Activated T-helper 9 cell treated with anti-CD3 and anti-CD28 coated beads, Interleukin-2, amount 50 U/mL, for 16 hours (primary cell): ENCODE measurements around the gene SYT5.
"Not testable (repeated sequence)": the region's sequence is repeated elsewhere in the genome, so short reads cannot be mapped to it uniquely, and the experiment has no call there.

Experiments used
- DNase-seq: peaks from one replicate; pipeline ENCODE4 v3.0.0-alpha.2; 2020; ENCODE audit warnings: low read depth

Gene SYT5

DNA sequence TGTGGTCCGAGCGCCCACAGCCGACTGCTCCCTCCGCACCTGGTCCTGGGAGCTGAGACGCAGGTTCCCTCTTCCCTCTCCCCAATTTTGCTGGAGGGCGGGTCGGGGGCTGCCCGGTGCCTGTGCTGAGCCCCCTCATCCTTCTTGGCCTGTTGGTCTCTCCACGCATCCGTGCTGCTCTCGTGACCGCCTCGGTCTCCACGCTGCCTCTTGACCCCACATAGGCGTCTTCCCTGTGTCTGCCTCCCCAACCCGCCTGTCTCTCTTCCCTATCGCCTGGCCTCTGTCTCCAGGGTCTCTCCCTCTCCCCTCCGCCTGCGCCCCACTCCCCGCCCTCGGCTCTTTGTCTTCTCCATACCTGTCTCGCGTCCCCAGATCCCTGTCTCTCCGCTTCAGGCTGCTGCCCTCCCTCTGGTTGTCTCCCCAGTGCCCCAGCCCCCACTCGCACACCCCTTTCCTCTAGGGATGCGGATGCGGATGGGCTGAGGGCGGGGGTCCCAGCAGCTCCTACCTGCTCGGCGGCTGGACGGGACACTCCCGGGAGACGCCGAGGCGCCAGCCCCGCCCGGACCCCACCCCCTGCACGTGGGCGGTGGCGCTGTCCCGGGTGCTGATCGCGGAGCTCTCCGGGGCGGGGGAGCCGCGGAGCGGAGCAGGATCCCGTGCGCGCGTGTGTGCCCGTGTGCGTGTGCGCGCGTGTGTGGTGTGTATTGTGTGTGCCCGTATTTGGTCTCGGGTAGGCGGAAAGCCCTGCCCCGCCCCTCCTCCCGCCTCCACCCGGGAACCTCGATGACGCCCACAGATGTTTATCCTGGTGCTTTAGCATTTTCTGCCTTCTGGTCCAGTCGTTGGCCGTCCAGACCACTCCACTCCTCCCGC, at the start of gene SYT5:
SYT5 (minus strand) TSS at position 684 of the 879 bp plus-strand sequence. CDS start 1,248 bp downstream, outside the sequence.
- peak; percentile 45 for DNase-seq

- no peak for DNase-seq
Observed at GRCh38 chr19:55229789-55230182, 49.7 kb upstream of the SYT5 start.

GRCh38 chr19:55229145-55229788, 49.2 kb upstream of the SYT5 start:
- no peak for DNase-seq

DNA sequence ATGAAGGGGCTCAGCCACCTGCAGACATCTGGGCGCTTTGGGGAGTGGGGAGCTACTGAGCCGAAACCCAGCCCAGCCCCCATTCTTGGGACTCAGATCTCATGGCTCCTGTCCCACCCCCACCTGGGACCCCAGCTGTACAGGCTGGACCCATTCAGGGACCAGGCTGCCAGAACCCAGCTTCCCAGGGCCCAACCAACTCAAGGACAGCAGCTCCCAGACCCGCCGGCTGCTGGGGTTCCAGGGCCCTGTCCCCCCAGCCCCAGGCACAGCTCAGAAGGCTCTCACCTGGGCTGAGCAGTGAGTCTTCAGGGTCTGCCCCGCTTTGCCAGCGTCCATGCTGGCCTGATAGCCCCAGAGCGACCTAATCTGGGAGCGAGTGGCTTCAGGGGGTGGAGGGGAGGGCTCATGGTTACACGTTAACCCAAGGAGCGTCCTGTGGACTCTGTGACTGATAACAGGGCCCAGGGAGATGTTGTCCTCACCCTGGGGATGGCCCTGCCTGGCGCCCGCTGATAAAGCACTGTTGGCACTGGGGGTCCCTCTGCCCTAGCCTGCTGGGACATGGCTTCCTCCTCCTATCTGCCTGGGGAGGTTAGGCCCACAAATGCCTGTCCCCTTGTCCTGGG, 48.4 kb upstream of the SYT5 start, which contains the start of gene TMEM86B:
TMEM86B (minus strand) TSS at position 361 of the 629 bp plus-strand sequence; CDS start at position 339, 22 bp downstream.
- DNase-seq: no peak

GRCh38 chr19:55228015-55228391, 47.9 kb upstream of the SYT5 start:
- no peak for DNase-seq

DNA sequence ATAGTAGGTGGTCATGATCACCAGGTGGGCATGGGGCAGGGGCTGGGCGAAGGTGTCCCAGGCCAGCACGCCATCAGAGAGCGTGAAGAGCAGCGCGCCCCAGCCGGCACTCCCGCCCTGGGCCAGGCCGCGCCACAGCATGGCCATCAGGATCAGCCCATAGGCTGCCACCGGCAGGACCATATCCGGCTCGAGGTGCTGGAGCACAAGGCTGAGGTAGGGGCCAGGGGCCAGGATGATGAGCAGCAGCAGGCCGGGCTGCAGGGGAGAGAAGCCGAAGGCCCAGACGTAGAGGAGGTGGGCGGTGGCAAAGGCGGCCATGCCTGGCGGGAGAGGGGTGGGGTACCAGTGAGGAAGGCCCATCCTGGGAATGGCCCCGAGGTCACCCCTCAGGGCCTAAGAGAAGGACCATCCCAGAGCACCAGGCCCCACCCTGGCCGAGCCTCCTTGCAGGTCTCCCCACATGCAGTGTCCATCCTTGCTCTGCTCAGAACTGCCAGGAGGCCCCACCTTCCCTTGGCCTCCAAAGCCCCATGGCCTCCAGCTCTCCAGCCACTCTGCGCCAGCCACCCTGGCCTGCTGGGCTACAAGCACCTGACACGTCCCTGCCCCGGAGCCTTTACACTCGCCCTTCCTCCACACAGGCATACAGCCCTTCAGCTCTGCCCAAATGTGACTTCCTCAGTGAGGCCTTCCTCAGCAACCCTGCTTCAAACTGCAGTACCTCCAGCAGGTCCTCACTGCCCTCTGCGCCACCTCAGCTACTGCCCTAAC, 47.3 kb upstream of the SYT5 start:
- no peak for DNase-seq

DNA sequence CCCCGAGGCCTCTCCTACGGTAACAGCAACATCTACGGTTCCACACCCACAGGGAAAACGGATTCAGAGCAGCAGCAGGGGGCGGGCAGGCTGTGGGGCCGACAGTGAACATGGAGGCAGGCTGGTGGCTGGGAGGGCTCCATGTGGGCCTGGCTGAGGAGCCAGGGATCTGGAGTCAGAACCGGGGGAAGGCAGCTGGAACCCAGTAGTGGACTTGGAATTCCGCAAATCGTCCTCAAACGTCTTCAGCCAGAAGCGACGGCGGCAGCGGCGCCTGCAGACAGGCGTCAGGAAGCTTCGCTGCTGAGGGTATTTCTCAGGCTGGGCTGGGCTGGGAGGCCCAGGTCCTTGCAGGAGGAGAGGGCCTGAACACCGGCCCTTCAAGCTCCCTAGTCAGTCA, 46.7 kb upstream of the SYT5 start:
- no peak for DNase-seq

DNA sequence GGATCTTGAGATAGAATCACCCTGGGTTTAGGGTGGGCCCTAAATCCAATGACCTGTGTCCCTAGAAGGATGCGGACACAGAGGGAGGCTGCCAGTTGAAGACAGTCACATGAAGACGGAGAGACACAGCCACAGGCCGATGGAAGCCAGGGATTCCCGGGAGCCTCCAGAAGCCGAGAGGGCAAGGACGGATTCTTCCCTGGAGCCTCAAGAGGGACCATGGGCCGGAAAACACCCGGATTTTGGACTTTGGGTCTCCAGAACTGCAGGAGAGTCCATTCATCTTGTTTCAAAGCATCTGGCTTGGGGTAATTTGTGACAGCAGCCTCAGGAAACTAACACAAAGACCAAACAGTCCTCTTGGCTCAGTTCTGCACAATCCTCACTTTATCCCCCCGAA, 46.2 kb upstream of the SYT5 start:
- no peak for DNase-seq

DNA sequence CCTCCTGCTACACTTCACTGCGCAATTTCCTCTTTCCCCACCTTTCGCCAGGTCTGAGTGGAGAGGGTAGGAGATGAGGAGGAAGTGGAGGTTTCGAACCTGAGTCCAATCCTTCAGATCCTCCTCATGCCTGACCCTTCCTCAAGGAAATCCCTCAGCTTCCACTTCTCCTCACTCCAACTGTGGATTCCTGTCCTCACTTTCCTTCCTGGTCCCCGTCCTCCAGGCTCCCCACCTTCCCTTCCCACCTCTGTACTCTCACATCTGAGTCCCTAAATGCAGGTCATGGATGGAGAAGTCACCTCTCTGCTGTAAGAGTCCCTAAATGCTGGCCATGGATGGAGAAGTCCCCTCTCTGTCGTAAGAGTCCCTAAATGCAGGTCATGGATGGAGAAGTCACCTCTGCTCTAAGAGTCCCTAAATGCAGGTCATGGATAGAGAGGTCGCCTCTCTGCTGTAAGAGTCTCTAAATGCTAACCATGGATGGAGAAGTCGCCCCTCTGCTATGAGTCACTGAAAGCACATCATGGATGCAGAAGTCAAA, 45.4 kb upstream of the SYT5 start:
- no peak for DNase-seq

DNA sequence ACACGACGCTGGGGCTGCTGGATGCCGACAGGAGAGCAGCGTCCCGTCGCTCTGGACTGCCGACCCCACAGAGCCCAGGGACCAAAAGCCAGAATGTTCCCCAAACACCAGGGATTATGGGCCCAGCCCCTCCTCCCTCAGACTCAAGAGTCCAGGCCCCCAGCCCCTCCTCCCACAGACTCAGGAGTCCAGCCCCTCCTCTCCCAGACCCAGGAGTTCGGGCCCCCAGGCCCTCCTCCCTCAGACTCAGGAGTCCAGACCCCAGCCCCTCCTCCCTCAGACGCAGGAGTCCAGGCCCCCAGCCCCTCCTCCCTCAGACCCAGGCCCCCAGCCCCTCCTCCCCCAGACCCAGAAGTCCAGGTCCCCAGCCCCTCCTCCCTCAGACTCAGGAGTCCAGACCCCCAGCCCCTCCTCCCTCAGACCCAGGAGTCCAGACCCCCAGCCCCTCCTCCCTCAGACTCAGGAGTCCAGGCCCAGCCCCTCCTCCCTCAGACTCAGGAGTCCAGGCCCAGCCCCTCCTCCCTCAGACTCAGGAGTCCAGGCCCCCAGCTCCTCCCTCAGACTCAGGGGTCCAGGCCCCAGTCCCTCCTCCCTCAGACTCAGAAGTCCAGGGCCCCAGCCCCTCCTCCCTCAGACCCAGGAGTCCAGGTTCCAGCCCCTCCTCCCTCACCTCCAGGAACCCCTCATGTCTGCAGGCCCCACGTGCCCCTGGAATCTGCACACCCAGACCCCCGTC, 44.8 kb upstream of the SYT5 start:
- not testable (repeated sequence) for DNase-seq

DNA sequence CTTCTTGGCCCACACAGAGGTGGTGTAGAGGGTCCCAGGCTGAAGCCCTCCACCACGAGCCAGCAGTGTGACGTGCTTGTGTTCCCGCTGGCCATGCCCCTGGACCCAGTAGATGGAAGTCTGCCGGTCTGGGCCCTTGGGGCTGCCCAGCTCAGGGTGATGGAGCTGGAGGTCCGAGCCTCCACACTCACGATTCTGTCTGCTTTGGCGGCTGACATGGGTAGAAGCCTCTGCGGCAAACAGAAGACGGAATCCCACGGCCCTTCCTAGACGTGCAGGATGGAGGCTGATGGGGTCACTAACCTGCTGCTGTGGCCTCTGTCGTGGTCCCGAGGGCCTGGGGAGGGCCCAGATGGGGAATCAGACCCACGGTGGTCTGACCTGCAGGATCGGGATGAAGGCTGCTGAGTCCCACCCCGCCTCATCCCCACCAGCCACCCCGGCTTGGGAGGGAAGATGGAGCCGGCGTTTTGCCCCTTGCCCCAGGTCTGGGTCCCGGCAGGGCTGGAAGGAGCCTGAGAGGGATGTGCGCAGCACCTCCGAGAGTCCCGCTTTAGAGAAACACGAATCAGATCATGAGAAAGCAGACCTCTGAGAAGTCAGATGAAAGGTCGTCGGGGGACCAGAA, 44.1 kb upstream of the SYT5 start:
- no peak for DNase-seq

DNA sequence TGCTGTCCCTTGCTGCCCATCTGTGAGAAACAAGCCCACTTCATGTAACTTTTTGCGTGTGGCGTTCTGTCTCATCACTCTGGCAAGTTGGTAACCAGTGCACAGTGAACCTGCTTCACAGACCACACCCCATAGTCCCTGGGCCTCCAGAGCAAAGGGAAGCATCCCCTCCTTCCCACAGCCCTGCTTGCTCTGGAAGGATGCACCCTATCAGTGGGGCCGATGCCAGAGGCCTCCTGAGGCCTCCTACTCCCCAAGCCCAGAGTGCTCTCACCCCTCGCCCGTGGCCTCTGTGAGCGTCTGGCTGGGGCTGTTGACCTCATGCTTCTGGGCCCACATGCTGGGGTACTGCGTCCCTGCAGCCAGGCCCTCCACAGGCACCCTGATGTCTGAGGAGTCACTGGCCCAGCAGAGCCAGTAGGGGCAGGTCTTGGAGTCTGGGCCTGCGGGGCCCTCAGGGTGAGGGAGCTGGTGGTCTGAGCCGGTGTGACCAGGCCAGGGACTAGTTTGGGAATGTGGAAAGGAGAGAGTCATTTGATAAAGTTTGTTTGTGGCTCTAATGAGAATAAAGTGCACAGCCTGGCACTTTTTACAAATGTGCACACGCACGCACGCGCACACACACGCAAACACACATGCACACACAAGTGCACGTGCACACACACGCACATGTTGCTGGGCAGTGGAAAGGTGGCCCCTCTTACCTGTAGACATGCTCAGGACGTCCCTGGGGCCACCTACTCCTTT, 43.4 kb upstream of the SYT5 start:
- no peak for DNase-seq

GRCh38 chr19:55220525-55220924, 40.4 kb upstream of the SYT5 start:
- DNase-seq: no peak

GRCh38 chr19:55216461-55217198, 36.5 kb upstream of the SYT5 start:
- no peak for DNase-seq

- DNase-seq: no peak
Observed at GRCh38 chr19:55213547-55213946, 33.5 kb upstream of the SYT5 start.

DNA sequence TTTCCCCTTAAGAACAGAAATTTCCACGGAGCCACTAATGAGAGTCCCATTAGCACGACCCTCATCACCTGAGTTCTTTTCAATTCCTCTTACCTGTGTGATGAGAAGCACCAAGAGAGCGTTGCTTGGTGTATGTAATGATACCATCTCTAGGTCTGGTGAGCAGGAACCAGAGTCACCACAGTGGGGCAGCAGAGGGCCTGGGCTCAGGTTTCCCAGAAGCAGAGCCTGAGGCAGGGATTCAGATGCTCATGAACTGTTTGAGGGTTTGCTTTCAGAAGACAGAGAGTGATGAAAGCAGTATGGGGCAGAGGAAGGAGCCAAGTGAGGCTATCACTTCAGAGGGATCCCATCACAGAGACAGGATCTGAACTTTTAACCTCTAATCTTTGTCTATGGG, 32.4 kb upstream of the SYT5 start:
- DNase-seq: no peak

GRCh38 chr19:55209693-55210472, 29.8 kb upstream of the SYT5 start:
- no peak for DNase-seq
